HG03432 (cell line): ENCODE data around the gene C10orf88.
"Not testable (repeated sequence)": the region's sequence is repeated elsewhere in the genome, so short reads cannot be mapped to it uniquely, and the experiment has no call there.

ENCODE experiments used
- ATAC-seq: cut with Tn5 transposase; IDR thresholded peaks from one replicate; pipeline ENCODE4 v1.9.1; 2021; ENCODE audit warnings: mild to moderate bottlenecking, moderate library complexity; ENCODE audit not compliant: unreplicated experiment

C10orf88 gene

GRCh38 chr10:122966879-122967278 is 12.9 kb upstream of the C10orf88 start:
- ATAC-seq = no peak

GRCh38 chr10:122962405-122962804 is 8.4 kb upstream of the C10orf88 start:
- ATAC-seq = no peak

- no peak for ATAC-seq
Observed at GRCh38 chr10:122957474-122957873, 3.4 kb upstream of the C10orf88 start.

GRCh38 chr10:122955892-122956291 is 1.9 kb upstream of the C10orf88 start:
- no peak for ATAC-seq

- no peak for ATAC-seq
Observed at GRCh38 chr10:122954731-122955050, 664 bp upstream of the C10orf88 start.

GRCh38 chr10:122949296-122949695 is 4.7 kb downstream of the C10orf88 start:
- ATAC-seq = no peak

- ATAC-seq = no peak
Observed at GRCh38 chr10:122939856-122940543, 14.0 kb downstream of the C10orf88 start.

- ATAC-seq = no peak
Observed at GRCh38 chr10:122939133-122939855, 14.7 kb downstream of the C10orf88 start.

GRCh38 chr10:122931088-122931906 is 22.7 kb downstream of the C10orf88 start:
- ATAC-seq = no peak

- no peak for ATAC-seq
Observed at GRCh38 chr10:122930140-122930539, 23.9 kb downstream of the C10orf88 start.

- no peak for ATAC-seq
Observed at GRCh38 chr10:122915700-122916099, 38.3 kb downstream of the C10orf88 start.

GRCh38 chr10:122911889-122912484 is 42.0 kb downstream of the C10orf88 start:
- ATAC-seq = no peak

- no peak for ATAC-seq
Observed at GRCh38 chr10:122910310-122910709, 43.7 kb downstream of the C10orf88 start, which contains the start of gene FAM24A. Gene FAM24A (plus strand): TSS chr10:122910610. CDS start chr10:122911635, 1,025 bp downstream.

- ATAC-seq = not testable (repeated sequence)
Observed at GRCh38 chr10:122903861-122904260, 50.2 kb downstream of the C10orf88 start.

- no peak for ATAC-seq
Observed at GRCh38 chr10:122894261-122894944, 59.6 kb downstream of the C10orf88 start.

- ATAC-seq = no peak
Observed at GRCh38 chr10:122884166-122884565, 69.9 kb downstream of the C10orf88 start.

GRCh38 chr10:122882766-122883165 is 71.3 kb downstream of the C10orf88 start:
- ATAC-seq = no peak
